GM15510 (cell line): ENCODE data around the gene MAGED2.

Source experiments
- POLR2A ChIP-seq: IDR thresholded peaks from 3 replicates; pipeline ENCODE4 v1.6.1; 2011; ENCODE audit warnings: borderline replicate concordance; ENCODE audit not compliant: insufficient read length; ENCODE audit errors: extremely low read depth

MAGED2 gene

GRCh38 chrX:54811301-54811885 is 3.8 kb downstream of the MAGED2 start:
- no peak for TF ChIP-seq POLR2A

GRCh38 chrX:54812306-54812705 is 4.8 kb downstream of the MAGED2 start:
- TF ChIP-seq POLR2A: no peak

- no peak for TF ChIP-seq POLR2A
These were observed 9.8 kb downstream of the MAGED2 start for GRCh38 chrX:54817220-54817820.

GRCh38 chrX:54818221-54818620 is 10.7 kb downstream of the MAGED2 start:
- no peak for TF ChIP-seq POLR2A

- TF ChIP-seq POLR2A: no peak
These were observed 11.7 kb downstream of the MAGED2 start for GRCh38 chrX:54819201-54819600.

- TF ChIP-seq POLR2A: no peak
These were observed 13.2 kb downstream of the MAGED2 start for GRCh38 chrX:54820737-54821136.

GRCh38 chrX:54821310-54821709 is 13.8 kb downstream of the MAGED2 start:
- no peak for TF ChIP-seq POLR2A

GRCh38 chrX:54824195-54824594 is 16.6 kb downstream of the MAGED2 start:
- no peak for TF ChIP-seq POLR2A

GRCh38 chrX:54824722-54825121 is 17.2 kb downstream of the MAGED2 start:
- no peak for TF ChIP-seq POLR2A

GRCh38 chrX:54825716-54826438 is 18.3 kb downstream of the MAGED2 start:
- TF ChIP-seq POLR2A: no peak

GRCh38 chrX:54826598-54826997 is 19.1 kb downstream of the MAGED2 start:
- no peak for TF ChIP-seq POLR2A

- TF ChIP-seq POLR2A: no peak
These were observed 31.0 kb downstream of the MAGED2 start for GRCh38 chrX:54838583-54838982.

- no peak for TF ChIP-seq POLR2A
These were observed 35.1 kb downstream of the MAGED2 start for GRCh38 chrX:54842607-54843006.

- TF ChIP-seq POLR2A: no peak
These were observed 35.5 kb downstream of the MAGED2 start for GRCh38 chrX:54843050-54843449.

- TF ChIP-seq POLR2A: no peak
These were observed 57.7 kb downstream of the MAGED2 start for GRCh38 chrX:54865208-54865607.
